Transverse colon (tissue), 4 donors: ENCODE data around the gene BNC1. TPM values are rescaled to one million over a fixed set of nuclear protein-coding genes. Genes with fewer than 3 reads are reported as not detected.

Experiments used
- DNase-seq: peaks from one replicate; pipeline ENCODE4 v3.0.0-alpha.2; 2019
- H3K27ac ChIP-seq, 4 donors: fragments of 200-600 bp; sonication (generic); 2 replicates each; pipeline ENCODE4 v1.5.1; 2016 to 2018; ENCODE audit warnings: inconsistent platforms in 4 of 4
- H3K27me3 ChIP-seq: fragments of 200-600 bp; sonication (generic); 2 replicates; pipeline ENCODE4 v1.5.1; 2017; ENCODE audit warnings: inconsistent platforms
- H3K36me3 ChIP-seq, 4 donors: fragments of 200-600 bp; sonication (generic); 2 replicates each; pipeline ENCODE4 v1.5.1; 2017 to 2019; ENCODE audit warnings: inconsistent platforms in 4 of 4
- H3K4me1 ChIP-seq, 4 donors: fragments of 200-600 bp; sonication (generic); 2 replicates each; pipeline ENCODE4 v1.5.1; 2017 to 2020; ENCODE audit warnings: inconsistent platforms in 4 of 4
- H3K4me3 ChIP-seq, 4 donors: fragments of 200-600 bp; sonication (generic); 1 replicate in 1 of 4; 2 replicates in 3 of 4; pipeline versions ENCODE4 v1.5.1 to v1.6.1; 2017 to 2019; ENCODE audit warnings: inconsistent platforms in 4 of 4
- H3K9me3 ChIP-seq, 2 donors: fragments of 200-600 bp; sonication (generic); 2 replicates each; pipeline ENCODE4 v1.5.1; 2017 to 2019; ENCODE audit warnings: inconsistent platforms in 2 of 2
- CTCF ChIP-seq, 5 experiments: fragments of 200-600 bp in 3 of 5; fragments of 450-650 bp in 2 of 5; sonication (generic) in 3 of 5; IDR thresholded peaks; 1 replicate in 2 of 5; 2 replicates in 3 of 5; pipeline ENCODE4 v1.5.1; 2016 to 2017; ENCODE audit warnings: antibody characterized with exemption in 5 of 5, inconsistent platforms in 3 of 5, mild to moderate bottlenecking in 2 of 5, moderate library complexity in 1 of 5
- EP300 ChIP-seq: sonication (generic); formaldehyde crosslinking; IDR thresholded peaks from one replicate; pipeline ENCODE4 v1.6.1; 2017; ENCODE audit warnings: antibody characterized with exemption, low read depth
- POLR2A ChIP-seq: fragments of 450-650 bp; IDR thresholded peaks from one replicate; pipeline ENCODE4 v1.6.1; 2016; ENCODE audit warnings: antibody characterized with exemption, mild to moderate bottlenecking, moderate library complexity
- POLR2AphosphoS5 ChIP-seq, 3 donors: sonication (generic); formaldehyde crosslinking; IDR thresholded peaks; one replicate each; pipeline ENCODE4 v1.6.1; 2016; ENCODE audit warnings: antibody characterized with exemption in 3 of 3
- WGBS, 2 donors: methylation state at CpG; one replicate each; pipeline ENCODE4 v1.1.5; 2018; ENCODE audit warnings: low coverage in 1 of 2; 5-methylcytosine and 5-hydroxymethylcytosine counted together
- in situ Hi-C, 4 donors: fragments of 200-750 bp; cut with MboI; loops; one replicate each; pipeline versions ENCODE4 v1.15.0 to v1.15.1; 2017; ENCODE audit warnings: low sequenced_read_pairs in 3 of 4, low pct_ligation_motif_present in 1 of 4, low pct_unique_long_range_greater_than_20kb in 1 of 4
- intact Hi-C: fragments of 100-400 bp; cut with DNase I; formaldehyde crosslinking; loops from one replicate; pipeline ENCODE4 v1.15.1; 2023; ENCODE audit warnings: low total_unique reads
- total RNA-seq, 4 donors: library from RNA; depleted of rRNA; stranded (reverse); fragments of >200 nt; gene quantifications; one replicate each; pipeline ENCODE4 v1.1.0, GENCODE V29; 2016

The BNC1 gene
- total RNA-seq, 4 donors from 2014 or later, result not detected

- no peak overlapping the region for H3K4me3 ChIP-seq
- no peaks in the 10 kb centered on the region for H3K27me3 ChIP-seq
- DNase-seq, result no peak
- no peaks in the 10 kb centered on the region for H3K36me3 ChIP-seq
- H3K9me3 ChIP-seq, result no peaks in the 10 kb centered on the region
- no peaks in the 10 kb centered on the region for H3K4me1 ChIP-seq
- 91 to 100% methylated on average over 1 of the region's 1 CpG for WGBS, 2 donors
- in situ Hi-C loops, result no loop called here
- no peak for TF ChIP-seq EP300
- no peak for TF ChIP-seq POLR2A
- TF ChIP-seq POLR2AphosphoS5 (IDR thresholded peaks at IDR 0.05), result no peak
- no peak for TF ChIP-seq CTCF (IDR thresholded peaks at IDR 0.05)
- no peak overlapping the region for H3K27ac ChIP-seq
- intact Hi-C loops, result no loop called here
These were observed 65.4 kb downstream of the BNC1 start for GRCh38 chr15:83219026-83219425.

- no peak overlapping the region for H3K27ac ChIP-seq
- no peaks in the 10 kb centered on the region for H3K27me3 ChIP-seq
- no peaks in the 10 kb centered on the region for H3K36me3 ChIP-seq
- no peaks in the 10 kb centered on the region for H3K9me3 ChIP-seq
- 88 to 100% methylated on average over 1 to 2 of the region's 2 CpGs for WGBS, 2 donors
- H3K4me1 ChIP-seq, result no peaks in the 10 kb centered on the region
- no peak overlapping the region for H3K4me3 ChIP-seq
- intact Hi-C loops (no loop called here), in situ Hi-C loops (no loop called here)
- DNase-seq, result no peak
- TF ChIP-seq POLR2A (no peak), EP300 (no peak), POLR2AphosphoS5 (IDR thresholded peaks at IDR 0.05) (no peak), CTCF (IDR thresholded peaks at IDR 0.05) (no peak)
These were observed 69.2 kb downstream of the BNC1 start for GRCh38 chr15:83215306-83215705.

GRCh38 chr15:83210619-83211018 is 73.8 kb downstream of the BNC1 start:
- WGBS, 2 donors, result 33 to 38% methylated on average over 2 to 3 of the region's 3 CpGs
- H3K9me3 ChIP-seq, result no peaks in the 10 kb centered on the region
- H3K4me1 ChIP-seq, result peaks cover 0 to 19% (median 9%) of the 10 kb centered on the region in 4 donors
- TF ChIP-seq EP300 (no peak), POLR2AphosphoS5 (IDR thresholded peaks at IDR 0.05) (no peak), CTCF (IDR thresholded peaks at IDR 0.05) (no peak)
- in situ Hi-C loops (no loop called here), intact Hi-C loops (no loop called here)
- no peaks in the 10 kb centered on the region for H3K36me3 ChIP-seq
- H3K27ac ChIP-seq, result no peak overlapping the region
- no peak for DNase-seq
- peaks cover 12% of the 10 kb centered on the region for H3K27me3 ChIP-seq
- H3K4me3 ChIP-seq, result no peak overlapping the region

GRCh38 chr15:83209333-83209732 is 75.1 kb downstream of the BNC1 start:
- H3K4me3 ChIP-seq, result no peak overlapping the region
- H3K36me3 ChIP-seq, result no peaks in the 10 kb centered on the region
- H3K9me3 ChIP-seq, result no peaks in the 10 kb centered on the region
- in situ Hi-C loops, result no loop called here
- peaks cover 0 to 23% (median 13%) of the 10 kb centered on the region in 4 donors for H3K4me1 ChIP-seq
- TF ChIP-seq POLR2A (no peak), EP300 (no peak), CTCF (IDR thresholded peaks at IDR 0.05) (no peak), POLR2AphosphoS5 (IDR thresholded peaks at IDR 0.05) (no peak)
- no peak overlapping the region for H3K27ac ChIP-seq
- no peak for DNase-seq
- peaks cover 12% of the 10 kb centered on the region for H3K27me3 ChIP-seq
- WGBS, 2 donors, result 75 to 80% methylated on average over 5 of the region's 5 CpGs
- intact Hi-C loops, result no loop called here
